Epidermal melanocyte (primary cell): ENCODE results near the gene C2orf92.

Source experiments
- DNase-seq: peaks from one replicate; pipeline ENCODE4 v3.0.0; 2011; ENCODE audit warnings: low spot score; ENCODE audit not compliant: insufficient read length

The C2orf92 gene

GRCh38 chr2:97728091-97728731 is 58.7 kb downstream of the C2orf92 start:
- DNase-seq: peak; percentile 28

- no peak for DNase-seq
Measured at GRCh38 chr2:97730245-97730644, 60.7 kb downstream of the C2orf92 start.

GRCh38 chr2:97731274-97732020 is 61.9 kb downstream of the C2orf92 start:
- DNase-seq: no peak

- no peak for DNase-seq
Measured at GRCh38 chr2:97732436-97733340, 63.2 kb downstream of the C2orf92 start.

GRCh38 chr2:97733341-97734035 is 64.0 kb downstream of the C2orf92 start:
- no peak for DNase-seq

GRCh38 chr2:97734061-97735051 is 64.8 kb downstream of the C2orf92 start:
- DNase-seq: no peak

GRCh38 chr2:97735161-97735561 is 65.6 kb downstream of the C2orf92 start:
- no peak for DNase-seq

GRCh38 chr2:97736185-97736584 is 66.7 kb downstream of the C2orf92 start:
- no peak for DNase-seq

- DNase-seq: no peak
Measured at GRCh38 chr2:97736608-97737330, 67.3 kb downstream of the C2orf92 start.

- DNase-seq: no peak
Measured at GRCh38 chr2:97737421-97738178, 68.1 kb downstream of the C2orf92 start.

GRCh38 chr2:97738179-97739019 is 68.9 kb downstream of the C2orf92 start:
- DNase-seq: no peak

- no peak for DNase-seq
Measured at GRCh38 chr2:97739020-97739892, 69.7 kb downstream of the C2orf92 start.

- DNase-seq: no peak
Measured at GRCh38 chr2:97739893-97740245, 70.4 kb downstream of the C2orf92 start.

GRCh38 chr2:97740590-97741182 is 71.2 kb downstream of the C2orf92 start:
- DNase-seq: peak; percentile 43

GRCh38 chr2:97741251-97741650 is 71.7 kb downstream of the C2orf92 start:
- DNase-seq: no peak

- no peak for DNase-seq
Measured at GRCh38 chr2:97741686-97742085, 72.2 kb downstream of the C2orf92 start.
